Activated CD8-positive, alpha-beta memory T cell treated with anti-CD3 and anti-CD28 coated beads for 24 hours (primary cell): ENCODE results near the gene PCDHA7.
"Not testable (repeated sequence)": the region's sequence is repeated elsewhere in the genome, so short reads cannot be mapped to it uniquely, and the experiment has no call there.

ENCODE experiments used
- DNase-seq: peaks from one replicate; pipeline ENCODE4 v3.0.0-alpha.2; 2020

PCDHA7 gene

GRCh38 chr5:140833993-140834392 is at the start of gene PCDHA7:
Gene PCDHA7 (plus strand): TSS chr5:140834269. CDS start chr5:140834384, 115 bp downstream.
- DNase-seq = no peak

- no peak for DNase-seq
Observed at GRCh38 chr5:140785905-140786686, 48.0 kb upstream of the PCDHA7 start, which contains the start of gene PCDHA1. Gene PCDHA1 (plus strand): TSS chr5:140786140.

- not testable (repeated sequence) for DNase-seq
Observed at GRCh38 chr5:140787422-140787821, 46.6 kb upstream of the PCDHA7 start.

GRCh38 chr5:140787849-140788504 is 46.1 kb upstream of the PCDHA7 start:
- DNase-seq = not testable (repeated sequence)

GRCh38 chr5:140791089-140791488 is 43.0 kb upstream of the PCDHA7 start:
- no peak for DNase-seq

- DNase-seq = no peak
Observed at GRCh38 chr5:140794595-140795258, 39.3 kb upstream of the PCDHA7 start, which contains the start of gene PCDHA2. Gene PCDHA2 (plus strand): TSS chr5:140794852.

GRCh38 chr5:140795259-140795641 is 38.8 kb upstream of the PCDHA7 start:
- DNase-seq = no peak

GRCh38 chr5:140796072-140796717 is 37.9 kb upstream of the PCDHA7 start:
- not testable (repeated sequence) for DNase-seq

- no peak for DNase-seq
Observed at GRCh38 chr5:140796718-140797095, 37.4 kb upstream of the PCDHA7 start.

- DNase-seq = no peak
Observed at GRCh38 chr5:140800816-140801493, 33.1 kb upstream of the PCDHA7 start, which contains the start of gene PCDHA3. Gene PCDHA3 (plus strand): TSS chr5:140801057.

- DNase-seq = no peak
Observed at GRCh38 chr5:140801494-140801841, 32.6 kb upstream of the PCDHA7 start.

- DNase-seq = not testable (repeated sequence)
Observed at GRCh38 chr5:140802381-140802780, 31.7 kb upstream of the PCDHA7 start.

GRCh38 chr5:140802781-140803271 is 31.2 kb upstream of the PCDHA7 start:
- no peak for DNase-seq

- DNase-seq = no peak
Observed at GRCh38 chr5:140806834-140807775, 27.0 kb upstream of the PCDHA7 start, which contains the start of gene PCDHA4. Gene PCDHA4 (plus strand): TSS chr5:140807068.

GRCh38 chr5:140808241-140808888 is 25.7 kb upstream of the PCDHA7 start:
- not testable (repeated sequence) for DNase-seq

- no peak for DNase-seq
Observed at GRCh38 chr5:140808889-140809291, 25.2 kb upstream of the PCDHA7 start.

- DNase-seq = no peak
Observed at GRCh38 chr5:140821375-140822280, 12.4 kb upstream of the PCDHA7 start, which contains the start of gene PCDHA5. Gene PCDHA5 (plus strand): TSS chr5:140821613.

- no peak for DNase-seq
Observed at GRCh38 chr5:140822281-140822629, 11.8 kb upstream of the PCDHA7 start.

- DNase-seq = not testable (repeated sequence)
Observed at GRCh38 chr5:140822969-140823368, 11.1 kb upstream of the PCDHA7 start.
